Stomach (tissue), 9 donors: ENCODE data around the gene ZPR1. TPM values are rescaled to one million over a fixed set of nuclear protein-coding genes. Genes with fewer than 3 reads are reported as not detected.

Experiments used
- DNase-seq, 2 donors: peaks; one replicate each; pipeline versions ENCODE4 v3.0.0 to v3.0.0-alpha.2; 2013 to 2019
- H3K27ac ChIP-seq, 5 donors: fragments of 200-600 bp in 4 of 5; sonication (generic) in 4 of 5; one replicate each; pipeline ENCODE4 v1.5.1; 2013 to 2019; ENCODE audit warnings: mild to moderate bottlenecking in 1 of 5, moderate library complexity in 1 of 5
- H3K27me3 ChIP-seq, 3 donors: fragments of 200-600 bp; sonication (generic); one replicate each; pipeline ENCODE4 v1.5.1; 2017 to 2019; ENCODE audit warnings: mixed run types in 1 of 3
- H3K36me3 ChIP-seq, 4 donors: fragments of 200-600 bp; sonication (generic); 1 replicate in 3 of 4; 2 replicates in 1 of 4; pipeline ENCODE4 v1.5.1; 2016 to 2019
- H3K4me1 ChIP-seq, 4 donors: fragments of 200-600 bp; sonication (generic); one replicate each; pipeline ENCODE4 v1.5.1; 2016 to 2019
- H3K4me3 ChIP-seq, 4 donors: fragments of 200-600 bp; sonication (generic) in 3 of 4; one replicate each; pipeline ENCODE4 v1.5.1; 2016 to 2019; ENCODE audit warnings: mild to moderate bottlenecking in 1 of 4
- H3K9me3 ChIP-seq, 4 donors: fragments of 200-600 bp; sonication (generic); one replicate each; pipeline ENCODE4 v1.5.1; 2016 to 2019
- CTCF ChIP-seq, 7 experiments: fragments of 450-650 bp in 4 of 7; fragments of 200-600 bp in 3 of 7; sonication (generic) in 3 of 7; IDR thresholded peaks; one replicate each; pipeline ENCODE4 v1.5.1; 2016 to 2019; ENCODE audit warnings: antibody characterized with exemption in 7 of 7, control low read depth in 2 of 7, mild to moderate bottlenecking in 1 of 7
- EP300 ChIP-seq: sonication (generic); formaldehyde crosslinking; IDR thresholded peaks from one replicate; pipeline ENCODE4 v1.6.1; 2017; ENCODE audit warnings: antibody characterized with exemption
- POLR2A ChIP-seq, 4 donors: fragments of 450-650 bp; IDR thresholded peaks; one replicate each; pipeline ENCODE4 v1.6.1; 2016; ENCODE audit warnings: antibody characterized with exemption in 4 of 4, control low read depth in 2 of 4, mild to moderate bottlenecking in 1 of 4, moderate library complexity in 1 of 4
- POLR2AphosphoS5 ChIP-seq, 3 donors: sonication (generic); formaldehyde crosslinking; IDR thresholded peaks; one replicate each; pipeline ENCODE4 v1.6.1; 2016; ENCODE audit warnings: antibody characterized with exemption in 3 of 3
- WGBS, 5 donors: extraction: QIAGEN DNeasy Blood & Tissue Kit in 3 of 5; methylation state at CpG; one replicate each; pipeline versions ENCODE4 v1.1.5 to v1.1.7; 2013 to 2018; 5-methylcytosine and 5-hydroxymethylcytosine counted together
- intact Hi-C: fragments of 100-400 bp; cut with DNase I; formaldehyde crosslinking; loops from one replicate; pipeline ENCODE4 v1.15.1; 2023; ENCODE audit warnings: low total_unique reads
- polyA plus RNA-seq, 3 donors: library from polyadenylated mRNA; stranded (reverse); fragments of 200-250 nt; gene quantifications; one replicate each; pipeline ENCODE4 v1.2.3, GENCODE V29; 2013
- total RNA-seq, 5 donors: library from RNA; depleted of rRNA; stranded (reverse); fragments of >200 nt; gene quantifications; one replicate each; pipeline versions ENCODE4 v1.1.0 to v1.2.3, GENCODE V29; 2014 to 2016
- donor health status: healthy with polysubstance abuse.
- donor health status: Bipolar disorder and iron deficiency.
- donor health status: healthy.

Gene ZPR1
- total and polyA plus RNA-seq, 8 donors, result 17.8 to 54.9 (median 25.1) TPM

DNA sequence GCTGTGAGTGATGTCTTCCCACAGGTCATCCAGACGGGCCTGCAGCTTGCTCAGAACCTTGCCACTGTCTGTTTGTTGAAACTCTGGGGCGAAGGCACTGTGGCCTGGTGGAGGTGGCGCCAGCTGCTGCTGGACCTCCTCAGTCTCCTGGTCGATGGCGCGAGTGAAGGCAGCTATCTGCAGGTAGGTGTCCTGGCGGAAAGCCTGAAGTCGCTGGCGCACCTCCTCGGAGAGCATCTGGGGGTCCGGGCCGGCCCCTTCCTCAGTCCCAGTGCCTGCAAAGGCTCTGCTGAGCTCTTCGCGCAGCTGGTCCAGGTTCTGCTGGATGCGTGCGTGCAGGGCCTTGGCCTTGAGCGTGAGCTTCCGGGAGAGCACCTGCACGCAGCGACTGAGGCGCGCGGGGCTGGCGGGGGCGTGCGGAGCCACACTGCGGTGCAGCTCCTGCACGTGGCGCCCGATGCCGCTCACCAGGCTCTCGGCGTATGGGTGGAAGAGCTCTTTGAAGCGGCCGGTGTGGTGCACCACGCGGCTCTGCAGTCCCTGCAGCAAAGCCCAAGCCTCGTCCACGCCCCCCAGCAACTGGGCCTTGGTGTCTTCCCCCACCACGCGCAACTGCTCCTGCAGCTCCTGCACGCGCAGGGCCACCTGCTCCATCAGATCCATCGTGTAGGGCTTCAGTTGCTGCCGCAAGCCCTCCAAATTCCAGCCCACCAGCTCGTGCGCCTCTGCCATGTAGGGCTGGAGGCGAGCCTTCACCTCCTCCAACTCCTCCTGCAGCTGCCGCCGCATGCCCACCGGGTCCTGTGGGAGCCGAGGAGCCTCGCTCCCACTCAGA is 2.6 kb upstream of the ZPR1 start:
- Histone ChIP-seq H3K4me3 (no peak overlapping the region), H3K27me3 (no peaks in the 10 kb centered on the region), H3K4me1 (peaks cover 11 to 42% (median 37%) of the 10 kb centered on the region in 4 donors), H3K9me3 (no peaks in the 10 kb centered on the region), H3K27ac (no peak overlapping the region), H3K36me3 (peaks cover 6 to 15% (median 13%) of the 10 kb centered on the region in 4 donors)
- DNase-seq, result peak in 1 of 2 donors; percentile 9
- TF ChIP-seq EP300, result no peak
- no peak for TF ChIP-seq POLR2A (IDR thresholded peaks at IDR 0.05)
- TF ChIP-seq CTCF (IDR thresholded peaks at IDR 0.05), result no peak
- TF ChIP-seq POLR2AphosphoS5 (IDR thresholded peaks at IDR 0.05), result no peak
- intact Hi-C loops, result loop anchor here (10.0 kb wide), 1 partner anchor 314 kb away; no protein-coding TSS in a partner anchor
- WGBS, 5 donors, result 78 to 91% (median 87%) methylated on average over 23 to 53 of the region's 53 CpGs

DNA sequence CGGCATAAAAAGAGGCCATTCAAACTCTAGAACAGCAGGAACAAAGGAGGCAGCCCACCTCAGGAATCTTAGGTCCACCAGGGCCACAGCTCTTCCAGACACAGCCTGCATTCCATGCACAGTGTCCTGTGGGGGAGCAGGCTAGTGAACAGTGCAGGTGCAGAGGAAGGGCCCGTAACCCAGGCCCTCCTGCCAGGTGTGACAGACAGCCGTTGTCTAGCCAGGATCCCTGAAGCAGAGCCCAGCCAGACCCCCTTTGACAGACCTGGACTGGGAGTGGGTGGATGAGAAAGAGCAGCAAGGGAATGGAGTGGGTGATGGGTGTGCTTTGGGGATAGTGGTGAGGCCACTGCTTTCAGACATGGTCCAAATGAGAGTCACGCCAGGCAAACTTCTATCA is 1.2 kb upstream of the ZPR1 start:
- Histone ChIP-seq H3K27ac (peak overlapping the region in 1 of 5 donors; percentile 92), H3K4me1 (peaks cover 11 to 42% (median 37%) of the 10 kb centered on the region in 4 donors), H3K36me3 (peaks cover 21 to 29% (median 27%) of the 10 kb centered on the region in 4 donors), H3K4me3 (peak overlapping the region in 1 of 4 donors; percentile 95), H3K9me3 (no peaks in the 10 kb centered on the region), H3K27me3 (no peaks in the 10 kb centered on the region)
- intact Hi-C loops, result loop anchor here (5.0 kb wide), 1 partner anchor 48 kb away; the partner anchor contains the start of gene APOA1
- WGBS, 5 donors, result 86 to 95% (median 93%) methylated on average over 4 of the region's 4 CpGs
- no peak for DNase-seq
- TF ChIP-seq POLR2AphosphoS5 (IDR thresholded peaks at IDR 0.05), result no peak
- TF ChIP-seq EP300, result no peak
- no peak for TF ChIP-seq POLR2A (IDR thresholded peaks at IDR 0.05)
- no peak for TF ChIP-seq CTCF (IDR thresholded peaks at IDR 0.05)

DNA sequence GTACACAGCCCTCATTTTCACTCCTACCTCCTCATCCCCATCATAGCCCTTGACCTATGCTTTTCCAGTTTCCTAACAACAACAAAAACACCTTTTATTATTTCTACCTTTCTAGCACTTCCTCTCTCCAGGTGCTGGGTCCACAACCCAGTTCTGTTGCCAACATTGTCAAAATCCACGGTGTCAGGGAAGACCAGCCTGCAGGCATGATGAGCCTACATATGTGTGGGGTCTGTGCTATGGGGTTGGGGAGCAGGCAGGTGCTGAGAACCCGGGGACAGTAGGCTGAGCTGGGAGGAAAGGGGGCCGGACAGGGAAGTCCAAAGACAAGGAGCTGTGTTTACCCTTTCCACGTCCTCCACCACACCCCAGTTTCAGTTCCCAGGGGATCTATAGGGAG is 711 bp upstream of the ZPR1 start:
- WGBS, 5 donors, result 28 to 47% (median 38%) methylated on average over 4 of the region's 4 CpGs
- intact Hi-C loops, result loop anchor here (5.0 kb wide), 1 partner anchor 49 kb away; the partner anchor contains the start of gene APOA1
- TF ChIP-seq POLR2AphosphoS5 (IDR thresholded peaks at IDR 0.05) (no peak), EP300 (no peak), POLR2A (IDR thresholded peaks at IDR 0.05) (no peak), CTCF (IDR thresholded peaks at IDR 0.05) (no peak)
- H3K27ac ChIP-seq, result peak overlapping the region in 4 of 5 donors; percentile 90 to 96 (median 92)
- no peaks in the 10 kb centered on the region for H3K9me3 ChIP-seq
- H3K36me3 ChIP-seq, result peaks cover 25 to 34% (median 31%) of the 10 kb centered on the region in 4 donors
- peak in 1 of 2 donors; percentile 31 for DNase-seq
- peaks cover 11 to 42% (median 37%) of the 10 kb centered on the region in 4 donors for H3K4me1 ChIP-seq
- peak overlapping the region; percentile 78 to 99 (median 94) for H3K4me3 ChIP-seq
- H3K27me3 ChIP-seq, result no peaks in the 10 kb centered on the region

DNA sequence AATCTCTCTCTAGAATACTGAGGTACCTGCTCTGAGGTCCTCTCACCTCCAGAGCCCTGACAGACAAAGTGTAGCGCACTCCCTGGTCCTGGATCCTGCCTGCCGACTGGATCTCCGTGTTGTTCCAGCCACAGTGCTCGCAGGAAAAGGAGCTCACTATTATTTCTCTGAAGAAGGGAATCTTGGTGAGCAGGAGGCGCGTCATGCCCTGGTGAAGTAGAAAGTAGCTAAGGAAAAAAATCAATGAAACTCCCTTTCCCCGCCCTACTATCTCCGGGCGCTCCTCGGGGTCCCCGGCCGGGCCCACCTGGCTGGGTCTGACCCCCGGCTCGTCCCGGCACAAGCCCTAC is 412 bp downstream of the ZPR1 start:
- 0 to 2% (median 1%) methylated on average over 12 to 15 of the region's 15 CpGs for WGBS, 5 donors
- TF ChIP-seq CTCF (IDR thresholded peaks at IDR 0.05), result no peak
- TF ChIP-seq EP300, result no peak
- TF ChIP-seq POLR2A (IDR thresholded peaks at IDR 0.05), result no peak
- no peak for TF ChIP-seq POLR2AphosphoS5 (IDR thresholded peaks at IDR 0.05)
- H3K36me3 ChIP-seq, result peaks cover 35 to 45% (median 42%) of the 10 kb centered on the region in 4 donors
- H3K9me3 ChIP-seq, result no peaks in the 10 kb centered on the region
- no peaks in the 10 kb centered on the region for H3K27me3 ChIP-seq
- intact Hi-C loops, result loop anchor here (5.0 kb wide), 1 partner anchor 50 kb away; the partner anchor contains the start of gene APOA1
- peaks cover 11 to 40% (median 36%) of the 10 kb centered on the region in 4 donors for H3K4me1 ChIP-seq
- H3K27ac ChIP-seq, result peak overlapping the region; percentile 75 to 96 (median 91)
- DNase-seq, result no peak
- peak overlapping the region; percentile 78 to 99 (median 94) for H3K4me3 ChIP-seq
